GM12878 (cell line): Measurements from ENCODE around the gene HCST. TPM values are rescaled to one million over a fixed set of nuclear protein-coding genes. Genes with fewer than 3 reads are reported as not detected.

Source experiments
- BMI1 ChIP-seq: fragments of 450-650 bp; IDR thresholded peaks from 2 replicates; pipeline ENCODE4 v1.6.1; 2016; ENCODE audit warnings: mild to moderate bottlenecking, moderate library complexity, borderline replicate concordance
- CEBPB ChIP-seq, 2 experiments: fragments of 150-350 bp in 1 of 2; IDR thresholded peaks; 2 replicates each; pipeline ENCODE4 v1.6.1; 2012 to 2014; ENCODE audit warnings: low read depth in 2 of 2, low read length in 2 of 2, borderline replicate concordance in 1 of 2, inconsistent platforms in 1 of 2
- CEBPZ ChIP-seq: fragments of 150-350 bp; IDR thresholded peaks from 2 replicates; pipeline ENCODE4 v1.6.1; 2016; ENCODE audit warnings: low read depth, low read length
- E2F8 ChIP-seq: fragments of 450-650 bp; IDR thresholded peaks from 2 replicates; pipeline ENCODE4 v1.6.1; 2018; ENCODE audit warnings: mild to moderate bottlenecking, low read depth, moderate library complexity; ENCODE audit not compliant: partially characterized antibody
- FOS ChIP-seq: IDR thresholded peaks from 3 replicates; pipeline ENCODE4 v1.6.1; 2011; ENCODE audit warnings: borderline replicate concordance; ENCODE audit not compliant: insufficient read length; ENCODE audit errors: extremely low read depth
- IKZF2 ChIP-seq, 2 experiments: fragments of 450-650 bp; IDR thresholded peaks; 2 replicates each; pipeline ENCODE4 v1.6.1; 2017; ENCODE audit warnings: mild to moderate bottlenecking in 2 of 2, moderate library complexity in 2 of 2
- JUND ChIP-seq: IDR thresholded peaks from 2 replicates; pipeline ENCODE4 v1.6.1; 2012; ENCODE audit warnings: low read depth, mild to moderate bottlenecking, low read length, improper control_type of control experiment, moderate library complexity
- KLF5 ChIP-seq: fragments of 450-650 bp; IDR thresholded peaks from 2 replicates; pipeline ENCODE4 v1.6.1; 2014; ENCODE audit warnings: mild to moderate bottlenecking; ENCODE audit not compliant: partially characterized antibody
- MTA3 ChIP-seq: IDR thresholded peaks from 2 replicates; pipeline ENCODE4 v1.6.1; 2012; ENCODE audit warnings: low read length, inconsistent platforms, borderline replicate concordance
- NR2F1 ChIP-seq: fragments of 450-650 bp; conservative IDR thresholded peaks from 2 replicates; pipeline ENCODE4 v1.6.1; 2017; ENCODE audit warnings: mild to moderate bottlenecking
- SKIL ChIP-seq: fragments of 450-650 bp; IDR thresholded peaks from 2 replicates; pipeline ENCODE4 v1.6.1; 2017; ENCODE audit warnings: mild to moderate bottlenecking, low read depth, inconsistent platforms; ENCODE audit not compliant: poor library complexity, severe bottlenecking
- SP1 ChIP-seq: IDR thresholded peaks from one replicate; pipeline ENCODE4 v1.6.1; 2011; ENCODE audit warnings: low read depth, low read length
- SPI1 ChIP-seq: IDR thresholded peaks from 2 replicates; pipeline ENCODE4 v1.6.1; 2011; ENCODE audit warnings: low read depth, mild to moderate bottlenecking, low read length, moderate library complexity, borderline replicate concordance; ENCODE audit not compliant: insufficient read depth
- TARDBP ChIP-seq: IDR thresholded peaks from 2 replicates; pipeline ENCODE4 v1.6.1; 2016; ENCODE audit warnings: borderline replicate concordance
- TCF3 ChIP-seq: IDR thresholded peaks from 2 replicates; pipeline ENCODE4 v1.6.1; 2012; ENCODE audit warnings: low read depth, mild to moderate bottlenecking, low read length, borderline replicate concordance; ENCODE audit not compliant: insufficient read depth
- ZBTB33 ChIP-seq: fragments of 450-650 bp; IDR thresholded peaks from 2 replicates; pipeline ENCODE4 v1.6.1; 2017; ENCODE audit warnings: mild to moderate bottlenecking
- ZNF24 ChIP-seq: fragments of 450-650 bp; IDR thresholded peaks from 2 replicates; pipeline ENCODE4 v1.6.1; 2017; ENCODE audit warnings: antibody characterized with exemption, mild to moderate bottlenecking
- polyA plus RNA-seq, 11 experiments: library from polyadenylated mRNA; depleted of rRNA in 4 of 11; unstranded in 6 of 11; stranded (reverse) in 5 of 11; fragments of >200 nt; fragmentation: Nextera tagmentation in 4 of 11; fragmentation: Illumina TruSeq in 1 of 11; extraction: Ambion mirVana in 4 of 11; extraction: Trizol in 1 of 11; gene quantifications; 1 replicate in 1 of 11; 2 replicates in 10 of 11; pipeline versions ENCODE4 v1.2.1 to v1.2.3, GENCODE V29; 2011 to 2016; ENCODE audit warnings: inconsistent platforms in 2 of 11, missing spikeins in 2 of 11, low read depth in 1 of 11
- total RNA-seq, 4 experiments: library from RNA; depleted of rRNA in 3 of 4; stranded (reverse); fragments of >200 nt in 3 of 4; fragmentation: Illumina TruSeq in 1 of 4; extraction: Trizol in 1 of 4; gene quantifications; 2 replicates each; pipeline versions ENCODE4 v1.2.1 to v1.2.3, GENCODE V29; 2013 to 2021

The HCST gene
- total and polyA plus RNA-seq, 10 of the 15 experiments (the other 5 are each of a cell fraction or from before 2014, with no cell fraction given) = 7.5 to 79.6 (median 33.6) TPM

GRCh38 chr19:35931161-35931873 lies 29.0 kb downstream of the HCST start (continued):
- TF ChIP-seq CEBPZ (0 out of 2 replicates have a peak, but pooled peaks have one; percentile 11), ZNF24 (no peak), SP1 (peak; percentile 79), TCF3 (peak; percentile 58; the same call in 1 of the 2 replicates), FOS (no peak), IKZF2 (IDR thresholded peaks at IDR 0.05) (0 out of 4 replicates have a peak, but pooled peaks of 1 of the 2 experiments have one; percentile 33), BMI1 (no peak), SPI1 (0 out of 2 replicates have a peak, but pooled peaks have one; percentile 4), ZBTB33 (no peak), CEBPB (IDR thresholded peaks at IDR 0.05; ENCODE audit: borderline replicate concordance in 1 of 2, low read depth in 2 of 2, low read length in 2 of 2) (no peak), JUND (0 out of 2 replicates have a peak, but pooled peaks have one; percentile 11), KLF5 (peak; percentile 63), NR2F1 (no peak), MTA3 (no peak), SKIL (no peak), E2F8 (no peak), TARDBP (peak; percentile 87; the same call in 1 of the 2 replicates)
